ENCODE measurements around the gene NPAS2.
A peak's percentile ranks its signal among the peaks of the same experiment; 100 is the strongest.

Gene NPAS2

GRCh38 chr2:101006065-101006715 lies 186.3 kb downstream of the NPAS2 start:
- DNase-seq (ENCODE audit: low spot score), result no peak
- Histone ChIP-seq H3K27ac (no peak overlapping the region), H3K4me3 (no peak overlapping the region)
- TF ChIP-seq, protein P1, sequence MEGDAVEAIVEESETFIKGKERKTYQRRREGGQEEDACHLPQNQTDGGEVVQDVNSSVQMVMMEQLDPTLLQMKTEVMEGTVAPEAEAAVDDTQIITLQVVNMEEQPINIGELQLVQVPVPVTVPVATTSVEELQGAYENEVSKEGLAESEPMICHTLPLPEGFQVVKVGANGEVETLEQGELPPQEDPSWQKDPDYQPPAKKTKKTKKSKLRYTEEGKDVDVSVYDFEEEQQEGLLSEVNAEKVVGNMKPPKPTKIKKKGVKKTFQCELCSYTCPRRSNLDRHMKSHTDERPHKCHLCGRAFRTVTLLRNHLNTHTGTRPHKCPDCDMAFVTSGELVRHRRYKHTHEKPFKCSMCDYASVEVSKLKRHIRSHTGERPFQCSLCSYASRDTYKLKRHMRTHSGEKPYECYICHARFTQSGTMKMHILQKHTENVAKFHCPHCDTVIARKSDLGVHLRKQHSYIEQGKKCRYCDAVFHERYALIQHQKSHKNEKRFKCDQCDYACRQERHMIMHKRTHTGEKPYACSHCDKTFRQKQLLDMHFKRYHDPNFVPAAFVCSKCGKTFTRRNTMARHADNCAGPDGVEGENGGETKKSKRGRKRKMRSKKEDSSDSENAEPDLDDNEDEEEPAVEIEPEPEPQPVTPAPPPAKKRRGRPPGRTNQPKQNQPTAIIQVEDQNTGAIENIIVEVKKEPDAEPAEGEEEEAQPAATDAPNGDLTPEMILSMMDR (IDR thresholded peaks at IDR 0.05), result no peak

DNA sequence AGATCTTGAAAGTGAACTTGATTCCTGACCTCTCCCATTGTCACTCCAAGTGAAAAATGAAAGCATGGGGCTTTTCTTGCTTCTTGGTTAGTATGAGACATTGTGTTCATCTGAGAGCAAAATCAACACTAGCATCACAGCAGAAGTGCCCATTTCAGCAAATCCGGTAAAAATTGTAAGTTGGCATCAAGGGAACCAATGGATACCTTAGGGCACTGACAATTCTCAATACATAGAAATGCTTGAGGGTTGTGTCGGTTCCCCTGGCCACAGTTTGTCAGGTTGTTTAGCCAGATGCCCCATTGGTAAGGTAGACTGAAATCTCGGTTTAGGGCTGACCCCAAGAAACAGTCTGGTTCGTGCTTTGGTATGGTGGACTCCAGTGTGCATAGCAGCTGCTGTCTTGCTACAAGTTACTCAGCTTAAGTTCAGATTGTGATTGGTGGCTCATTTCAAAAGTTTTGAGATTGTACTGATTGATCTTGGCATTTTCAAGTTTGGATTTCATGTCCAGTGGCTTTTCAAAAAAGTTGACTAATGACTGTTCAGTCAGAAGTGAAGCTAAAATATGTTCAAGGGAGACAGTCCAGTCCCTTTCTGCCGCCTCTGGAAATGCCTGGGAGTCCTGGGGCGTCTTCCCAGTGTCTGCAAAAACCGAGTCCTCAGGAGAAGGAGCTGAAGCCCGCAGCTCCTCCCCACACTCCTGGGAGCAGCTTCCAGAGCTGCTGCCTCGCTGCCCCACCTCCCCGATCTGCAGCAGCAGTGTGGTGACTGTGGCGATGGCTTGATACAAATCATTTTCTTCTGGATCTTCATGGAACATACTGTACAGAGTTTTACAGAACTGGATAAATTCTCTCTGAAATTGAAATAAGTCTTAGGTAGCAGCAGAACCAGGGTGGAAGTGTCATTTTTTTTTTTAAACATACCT lies 187.7 kb downstream of the NPAS2 start:
- no peak overlapping the region for H3K27ac ChIP-seq
- H3K4me3 ChIP-seq, result no peak overlapping the region
- TF ChIP-seq, protein P1 (IDR thresholded peaks at IDR 0.05), result no peak
- DNase-seq (ENCODE audit: low spot score), result no peak

DNA sequence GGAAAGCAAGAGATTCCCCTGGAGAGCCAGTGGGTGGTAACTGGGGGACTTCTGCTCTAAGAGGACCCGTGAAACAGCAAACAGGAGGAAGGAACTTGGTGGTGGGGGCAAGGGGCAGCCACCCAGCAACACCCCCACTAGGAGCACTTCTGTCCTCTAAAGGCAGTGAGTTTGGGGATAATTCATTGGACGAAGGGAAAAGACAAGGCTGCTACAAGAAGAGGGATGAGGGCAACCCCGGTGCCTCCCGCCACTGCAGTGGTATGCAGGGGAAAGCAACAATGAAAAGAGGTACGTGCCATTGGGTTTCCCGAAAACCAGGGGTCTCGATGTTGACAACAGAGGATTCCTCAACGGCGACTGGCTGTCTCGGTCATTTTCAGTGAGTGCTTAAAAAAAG lies 191.2 kb downstream of the NPAS2 start:
- TF ChIP-seq, protein P1 (IDR thresholded peaks at IDR 0.05), result no peak
- DNase-seq (ENCODE audit: low spot score), result no peak
- no peak overlapping the region for H3K27ac ChIP-seq
- H3K4me3 ChIP-seq, result no peak overlapping the region

DNA sequence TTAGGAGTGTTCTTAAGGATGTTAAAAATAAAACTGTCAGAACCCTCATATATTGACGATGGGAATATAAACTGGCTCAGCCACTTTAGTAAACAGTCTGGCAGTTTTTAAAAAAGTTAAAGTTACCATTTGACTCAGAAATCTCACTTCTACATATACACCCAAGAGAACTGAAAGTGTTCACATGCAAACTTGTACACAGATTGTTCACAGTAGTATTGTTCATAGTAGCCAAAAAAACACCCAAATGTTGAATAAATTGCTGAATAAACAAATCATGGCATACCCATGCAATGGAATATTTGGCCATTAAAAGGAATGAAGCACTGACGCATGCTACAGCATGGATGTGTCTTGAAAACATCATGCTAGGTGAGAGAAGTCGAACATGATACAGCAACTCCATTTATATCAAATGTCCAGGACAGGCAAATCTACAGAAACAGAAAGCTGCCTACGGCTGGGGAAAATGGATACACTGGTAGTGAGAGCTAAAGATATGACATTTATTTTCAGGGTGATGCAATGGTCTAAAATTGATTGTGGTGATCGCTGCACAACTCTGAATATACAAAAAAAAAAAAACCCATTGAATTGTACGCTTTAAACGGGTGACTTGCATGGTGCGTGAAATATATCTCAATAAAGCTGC lies 192.2 kb downstream of the NPAS2 start:
- no peak for DNase-seq (ENCODE audit: low spot score)
- H3K4me3 ChIP-seq, result no peak overlapping the region
- TF ChIP-seq, protein P1 (IDR thresholded peaks at IDR 0.05), result no peak
- no peak overlapping the region for H3K27ac ChIP-seq

- no peak for DNase-seq (ENCODE audit: low spot score)
- H3K4me3 ChIP-seq, result no peak overlapping the region
- H3K27ac ChIP-seq, result no peak overlapping the region
- TF ChIP-seq, protein P1 (IDR thresholded peaks at IDR 0.05), result peak; percentile 79
Measured at GRCh38 chr2:101012706-101013181, 192.8 kb downstream of the NPAS2 start.

GRCh38 chr2:101014264-101014857 lies 194.4 kb downstream of the NPAS2 start:
- TF ChIP-seq, protein P1 (IDR thresholded peaks at IDR 0.05), result no peak
- no peak for DNase-seq (ENCODE audit: low spot score)
- Histone ChIP-seq H3K4me3 (no peak overlapping the region), H3K27ac (no peak overlapping the region)
